Endothelial cell of umbilical vein (primary cell): ENCODE measurements around the gene HDAC8. TPM values are rescaled to one million over a fixed set of nuclear protein-coding genes. Genes with fewer than 3 reads are reported as not detected.

Experiments
- BruUV-seq: library from RNA; stranded (reverse); fragments of 400-500 nt; replicated peaks from 2 replicates; lab custom pipeline; 2021; lab: Mats Ljungman, UMichigan
- CTCF ChIA-PET: fragments of 300-600, 350-600 bp; sonication (Branson Sonifier 250); formaldehyde crosslinking; loops from one replicate; lab custom pipeline; 2021; ENCODE audit warnings: antibody characterized with exemption, inconsistent platforms; lab: Charles Lee
- POLR2A ChIA-PET: fragments of 300-600, 350-600 bp; sonication (Branson Sonifier 250); formaldehyde crosslinking; loops from one replicate; lab custom pipeline; 2021; ENCODE audit warnings: antibody characterized with exemption, inconsistent platforms; lab: Charles Lee
- DNase-seq: peaks from one replicate; pipeline ENCODE4 v3.0.0-alpha.2; 2011; ENCODE audit warnings: low read depth, low spot score
- FAIRE-seq: peaks from 2 replicates; lab custom pipeline; 2011; peaks lifted over from hg19 to GRCh38; lab: Jason Lieb, UNC
- H2AFZ ChIP-seq: 2 replicates; pipeline ENCODE4 v1.6.0; 2012; ENCODE audit warnings: low read depth, low read length, control low read depth, inconsistent platforms
- H3K27ac ChIP-seq: 2 replicates; pipeline ENCODE4 v1.5.1; 2011; ENCODE audit warnings: low read depth, mild to moderate bottlenecking, control low read depth, low read length, moderate library complexity; ENCODE audit not compliant: insufficient read depth
- H3K27me3 ChIP-seq, 2 experiments: 2 replicates each; pipeline versions ENCODE4 v1.6.0 to v1.6.1; 2011; ENCODE audit warnings: low read length in 2 of 2, mixed read lengths in 1 of 2; ENCODE audit not compliant: control insufficient read depth in 2 of 2, insufficient read depth in 2 of 2
- H3K36me3 ChIP-seq, 2 experiments: 2 replicates in 1 of 2; 3 replicates in 1 of 2; pipeline ENCODE4 v1.5.1; 2011; ENCODE audit warnings: low read length in 2 of 2, mild to moderate bottlenecking in 1 of 2, moderate library complexity in 1 of 2; ENCODE audit not compliant: control insufficient read depth in 2 of 2, insufficient read depth in 2 of 2; ENCODE audit errors: extremely low read depth in 1 of 2
- H3K4me1 ChIP-seq: 3 replicates; pipeline ENCODE4 v1.5.1; 2011; ENCODE audit warnings: mild to moderate bottlenecking, low read length; ENCODE audit not compliant: control insufficient read depth, insufficient read depth; ENCODE audit errors: extremely low read depth
- H3K4me2 ChIP-seq: 2 replicates; pipeline ENCODE4 v1.6.1; 2011; ENCODE audit warnings: low read length, control low read depth, mixed read lengths; ENCODE audit not compliant: insufficient read depth
- H3K4me3 ChIP-seq, 3 experiments: fragments of 200-600 bp in 1 of 3; sonication (generic), shearing (Covaris generic) in 1 of 3; replicated peaks in 1 of 3; 2 replicates each; pipeline ENCODE4 v1.5.1; 2011 to 2016; ENCODE audit warnings: control low read depth in 3 of 3, low read length in 3 of 3, mild to moderate bottlenecking in 2 of 3, inconsistent platforms in 1 of 3, low read depth in 1 of 3, moderate library complexity in 1 of 3; ENCODE audit not compliant: insufficient read depth in 1 of 3
- H3K79me2 ChIP-seq: 2 replicates; pipeline ENCODE4 v1.6.0; 2012; ENCODE audit warnings: low read length, inconsistent platforms; ENCODE audit not compliant: control insufficient read depth, insufficient read depth
- H3K9ac ChIP-seq: replicated peaks from 2 replicates; pipeline ENCODE3; 2011; ENCODE audit warnings: low read length, control low read depth; ENCODE audit not compliant: insufficient read depth; ENCODE audit errors: extremely low read depth
- H3K9me1 ChIP-seq: replicated peaks from 3 replicates; pipeline ENCODE4 v1.6.0; 2011; ENCODE audit warnings: mild to moderate bottlenecking, low read length; ENCODE audit not compliant: control insufficient read depth, insufficient read depth; ENCODE audit errors: extremely low read depth
- H3K9me3 ChIP-seq: replicated peaks from 2 replicates; pipeline ENCODE4 v1.5.1; 2012; ENCODE audit warnings: low read length, inconsistent platforms; ENCODE audit not compliant: control insufficient read depth, insufficient read depth
- H4K20me1 ChIP-seq: replicated peaks from 2 replicates; pipeline ENCODE3; 2011; ENCODE audit warnings: mild to moderate bottlenecking, low read length; ENCODE audit not compliant: control insufficient read depth, insufficient read depth; ENCODE audit errors: extremely low read depth
- EZH2 ChIP-seq: IDR thresholded peaks from 2 replicates; pipeline ENCODE4 v1.6.1; 2012; ENCODE audit warnings: borderline replicate concordance, low read depth, mild to moderate bottlenecking, moderate library complexity, low read length, inconsistent platforms; ENCODE audit not compliant: severe bottlenecking
- FOS ChIP-seq: IDR thresholded peaks from 2 replicates; pipeline ENCODE4 v1.6.1; 2011; ENCODE audit warnings: mild to moderate bottlenecking, low read length, moderate library complexity, borderline replicate concordance; ENCODE audit not compliant: insufficient read depth
- GATA2 ChIP-seq: IDR thresholded peaks from 2 replicates; pipeline ENCODE4 v1.7.0; 2011; ENCODE audit warnings: low read depth, mild to moderate bottlenecking, moderate library complexity, mixed read lengths, low read length; ENCODE audit not compliant: insufficient read length, insufficient read depth
- JUN ChIP-seq: IDR thresholded peaks from 2 replicates; pipeline ENCODE4 v1.6.1; 2011; ENCODE audit warnings: borderline replicate concordance, low read depth; ENCODE audit not compliant: insufficient read length, insufficient read depth
- MAX ChIP-seq: IDR thresholded peaks from 2 replicates; pipeline ENCODE4 v1.6.1; 2011; ENCODE audit not compliant: insufficient read depth, insufficient read length
- MYC ChIP-seq: IDR thresholded peaks from one replicate; pipeline ENCODE4 v1.6.1; 2011; ENCODE audit warnings: mild to moderate bottlenecking, low read depth, low read length
- POLR2A ChIP-seq: IDR thresholded peaks from 2 replicates; pipeline ENCODE4 v1.6.1; 2012; ENCODE audit warnings: low read depth, mild to moderate bottlenecking, control low read depth, low read length
- POLR2AphosphoS5 ChIP-seq: IDR thresholded peaks from 2 replicates; pipeline ENCODE4 v1.6.1; 2012; ENCODE audit warnings: low read depth, mild to moderate bottlenecking, control low read depth, low read length, moderate library complexity; ENCODE audit not compliant: insufficient read depth
- dilution Hi-C: fragments of 300-500 bp; cut with MboI; formaldehyde crosslinking; loops from one replicate; pipeline ENCODE4 v1.15.0; 2019; ENCODE audit warnings: low sequenced_read_pairs; ENCODE audit not compliant: extremely low pct_ligation_motif_present
- intact Hi-C: fragments of 100-400 bp; cut with micrococcal nuclease; formaldehyde crosslinking; loops from one replicate; pipeline ENCODE4 v1.10.0; 2022
- polyA plus RNA-seq, 4 experiments: library from polyadenylated mRNA; depleted of rRNA in 3 of 4; stranded (reverse) in 3 of 4; unstranded in 1 of 4; fragments of >200 nt; gene quantifications; 2 replicates each; pipeline versions ENCODE4 v1.2.1 to v1.2.3, GENCODE V29; 2011 to 2012; ENCODE audit warnings: missing spikeins in 1 of 4
- total RNA-seq: library from RNA; stranded (reverse); gene quantifications from 2 replicates; pipeline ENCODE4 v1.2.3, GENCODE V29; 2021
- TF ChIP-seq, protein P1 (sequence below), 2 donors: IDR thresholded peaks; 1 replicate in 1 of 2; 2 replicates in 1 of 2; pipeline ENCODE4 v1.5.1; 2011; ENCODE audit warnings: low read length in 2 of 2, mild to moderate bottlenecking in 2 of 2, moderate library complexity in 2 of 2, control low read depth in 1 of 2, inconsistent platforms in 1 of 2, low read depth in 1 of 2; ENCODE audit not compliant: insufficient read depth in 1 of 2; ENCODE audit errors: extremely low read depth in 1 of 2

Gene HDAC8
- total and polyA plus RNA-seq, 2 donors (not counting 3 experiments of a cell fraction or from before 2014, with no cell fraction given) = 17.6 to 37.2 TPM

DNA sequence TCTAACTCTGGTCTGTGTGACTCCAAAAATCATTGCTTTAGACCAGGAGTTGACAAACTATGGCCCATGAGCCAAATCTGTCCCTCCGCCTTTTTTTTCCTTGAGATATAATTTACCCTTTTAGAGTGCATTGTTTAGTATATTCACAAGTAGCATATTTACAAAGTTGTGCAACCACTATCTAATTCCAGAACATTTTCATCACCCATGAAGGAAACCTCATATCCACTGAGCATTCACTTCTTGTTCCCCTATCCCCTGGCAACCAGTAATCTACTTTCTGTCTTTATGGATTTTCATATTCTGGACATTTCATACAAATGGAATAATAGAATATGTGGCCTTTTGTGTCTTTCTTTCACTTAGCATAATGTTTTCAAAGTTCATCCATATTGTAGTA is 199.5 kb downstream of the HDAC8 start:
- no peak overlapping the region for H3K4me2 ChIP-seq
- no peaks in the 10 kb centered on the region for H3K9me3 ChIP-seq
- dilution Hi-C loops (no loop called here), intact Hi-C loops (no loop called here)
- DNase-seq (no peak), FAIRE-seq (peak; percentile 21)
- H3K36me3 ChIP-seq = no peaks in the 10 kb centered on the region
- H3K79me2 ChIP-seq = no peaks in the 10 kb centered on the region
- no TSS peak for BruUV-seq
- no peaks in the 10 kb centered on the region for H3K9me1 ChIP-seq
- TF ChIP-seq FOS = no peak
- no peak for TF ChIP-seq MAX
- no peak for TF ChIP-seq POLR2A
- TF ChIP-seq MYC = no peak
- no peak for TF ChIP-seq GATA2
- TF ChIP-seq, protein P1, sequence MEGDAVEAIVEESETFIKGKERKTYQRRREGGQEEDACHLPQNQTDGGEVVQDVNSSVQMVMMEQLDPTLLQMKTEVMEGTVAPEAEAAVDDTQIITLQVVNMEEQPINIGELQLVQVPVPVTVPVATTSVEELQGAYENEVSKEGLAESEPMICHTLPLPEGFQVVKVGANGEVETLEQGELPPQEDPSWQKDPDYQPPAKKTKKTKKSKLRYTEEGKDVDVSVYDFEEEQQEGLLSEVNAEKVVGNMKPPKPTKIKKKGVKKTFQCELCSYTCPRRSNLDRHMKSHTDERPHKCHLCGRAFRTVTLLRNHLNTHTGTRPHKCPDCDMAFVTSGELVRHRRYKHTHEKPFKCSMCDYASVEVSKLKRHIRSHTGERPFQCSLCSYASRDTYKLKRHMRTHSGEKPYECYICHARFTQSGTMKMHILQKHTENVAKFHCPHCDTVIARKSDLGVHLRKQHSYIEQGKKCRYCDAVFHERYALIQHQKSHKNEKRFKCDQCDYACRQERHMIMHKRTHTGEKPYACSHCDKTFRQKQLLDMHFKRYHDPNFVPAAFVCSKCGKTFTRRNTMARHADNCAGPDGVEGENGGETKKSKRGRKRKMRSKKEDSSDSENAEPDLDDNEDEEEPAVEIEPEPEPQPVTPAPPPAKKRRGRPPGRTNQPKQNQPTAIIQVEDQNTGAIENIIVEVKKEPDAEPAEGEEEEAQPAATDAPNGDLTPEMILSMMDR (IDR thresholded peaks at IDR 0.05; ENCODE audit: extremely low read depth in 1 of 2, insufficient read depth in 1 of 2, low read depth in 1 of 2, low read length in 2 of 2) = no peak
- TF ChIP-seq JUN = no peak
- TF ChIP-seq POLR2AphosphoS5 = no peak
- no peak for TF ChIP-seq EZH2
- H4K20me1 ChIP-seq = no peaks in the 10 kb centered on the region
- no peaks in the 10 kb centered on the region for H3K4me1 ChIP-seq
- POLR2A ChIA-PET = no interaction called here
- no peak overlapping the region for H3K9ac ChIP-seq
- H3K27ac ChIP-seq = no peak overlapping the region
- CTCF ChIA-PET = no interaction called here
- no peak overlapping the region for H3K4me3 ChIP-seq
- H2AFZ ChIP-seq = no peak overlapping the region
- H3K27me3 ChIP-seq = no peaks in the 10 kb centered on the region
